Measurements from ENCODE around the gene BLCAP. TPM values are rescaled to one million over a fixed set of nuclear protein-coding genes. Genes with fewer than 3 reads are reported as not detected.

The BLCAP gene
- total and polyA plus RNA-seq, 2 experiments from 2014 or later: 62.2 to 64.8 TPM

DNA sequence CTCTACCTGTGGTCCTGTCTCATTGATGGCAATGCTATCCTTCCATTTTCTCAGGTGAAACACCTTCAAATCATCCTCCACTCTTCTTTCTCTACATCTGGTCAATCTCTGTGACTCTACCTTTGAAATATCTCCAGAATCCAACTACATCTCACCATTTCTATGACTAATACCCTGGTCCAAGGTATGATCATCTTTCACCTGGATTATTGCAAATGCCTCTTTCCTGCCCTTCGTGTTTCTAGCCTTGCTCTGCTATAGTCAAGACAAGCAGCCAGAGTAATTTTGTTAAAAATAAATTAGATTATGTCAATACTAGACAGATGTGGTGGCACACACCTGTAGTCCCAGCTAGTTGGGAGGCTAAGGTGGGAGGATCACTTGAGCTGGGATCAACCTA is 17.8 kb upstream of the BLCAP start:
- Mint-ChIP-seq H3K27me3 (ENCODE audit: insufficient read depth, low read depth, poor library complexity) (peaks cover 7% of the 10 kb centered on the region), H3K4me1 (peaks cover 6% of the 10 kb centered on the region; the same call in 2 of the 3 replicates), H3K9me3 (no peaks in the 10 kb centered on the region), H3K27ac (no peak overlapping the region), H3K36me3 (ENCODE audit: low read depth) (peaks cover 5% of the 10 kb centered on the region; the same call in 1 of the 3 replicates), H3K4me3 (no peak overlapping the region)
- DNase-seq (ENCODE audit: low spot score) (no peak), ATAC-seq (no peak)
- Histone ChIP-seq H3K4me2 (no peak overlapping the region), H3K9me2 (ENCODE audit: insufficient read depth) (no peaks in the 10 kb centered on the region), H3K27me3 (ENCODE audit: insufficient read depth) (no peaks in the 10 kb centered on the region), H3K4me1 (ENCODE audit: insufficient read depth) (peaks cover 9% of the 10 kb centered on the region), H3K4me3 (no peak overlapping the region), H3F3A (replicated peaks; ENCODE audit: low read depth) (no peaks in the 10 kb centered on the region), H4K20me1 (replicated peaks; ENCODE audit: insufficient read depth) (no peaks in the 10 kb centered on the region), H2AFZ (no peak overlapping the region), H3K79me2 (replicated peaks; ENCODE audit: insufficient read depth) (no peaks in the 10 kb centered on the region), H3K27ac (ENCODE audit: low read depth) (no peak overlapping the region), H3K36me3 (ENCODE audit: insufficient read depth) (no peaks in the 10 kb centered on the region)
- TF ChIP-seq ZNF331 (CRISPR knock-in tag; IDR thresholded peaks at IDR 0.05; ENCODE audit: low read depth): no peak
- TF ChIP-seq ZNF462 (CRISPR knock-in tag; IDR thresholded peaks at IDR 0.05): no peak
- TF ChIP-seq JUNB (IDR thresholded peaks at IDR 0.05; ENCODE audit: unreplicated experiment): no peak
- no peak for TF ChIP-seq NANOG (IDR thresholded peaks at IDR 0.05; ENCODE audit: borderline replicate concordance)
- no peak for TF ChIP-seq EZH2 (IDR thresholded peaks at IDR 0.05; ENCODE audit: low read depth, unreplicated experiment)
- TF ChIP-seq, protein P1, sequence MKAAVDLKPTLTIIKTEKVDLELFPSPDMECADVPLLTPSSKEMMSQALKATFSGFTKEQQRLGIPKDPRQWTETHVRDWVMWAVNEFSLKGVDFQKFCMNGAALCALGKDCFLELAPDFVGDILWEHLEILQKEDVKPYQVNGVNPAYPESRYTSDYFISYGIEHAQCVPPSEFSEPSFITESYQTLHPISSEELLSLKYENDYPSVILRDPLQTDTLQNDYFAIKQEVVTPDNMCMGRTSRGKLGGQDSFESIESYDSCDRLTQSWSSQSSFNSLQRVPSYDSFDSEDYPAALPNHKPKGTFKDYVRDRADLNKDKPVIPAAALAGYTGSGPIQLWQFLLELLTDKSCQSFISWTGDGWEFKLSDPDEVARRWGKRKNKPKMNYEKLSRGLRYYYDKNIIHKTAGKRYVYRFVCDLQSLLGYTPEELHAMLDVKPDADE (IDR thresholded peaks at IDR 0.05): no peak
- TF ChIP-seq STAT1 (IDR thresholded peaks at IDR 0.05; ENCODE audit: unreplicated experiment): no peak
- TF ChIP-seq REST (IDR thresholded peaks at IDR 0.05; ENCODE audit: unreplicated experiment): no peak
- TF ChIP-seq, protein P2, sequence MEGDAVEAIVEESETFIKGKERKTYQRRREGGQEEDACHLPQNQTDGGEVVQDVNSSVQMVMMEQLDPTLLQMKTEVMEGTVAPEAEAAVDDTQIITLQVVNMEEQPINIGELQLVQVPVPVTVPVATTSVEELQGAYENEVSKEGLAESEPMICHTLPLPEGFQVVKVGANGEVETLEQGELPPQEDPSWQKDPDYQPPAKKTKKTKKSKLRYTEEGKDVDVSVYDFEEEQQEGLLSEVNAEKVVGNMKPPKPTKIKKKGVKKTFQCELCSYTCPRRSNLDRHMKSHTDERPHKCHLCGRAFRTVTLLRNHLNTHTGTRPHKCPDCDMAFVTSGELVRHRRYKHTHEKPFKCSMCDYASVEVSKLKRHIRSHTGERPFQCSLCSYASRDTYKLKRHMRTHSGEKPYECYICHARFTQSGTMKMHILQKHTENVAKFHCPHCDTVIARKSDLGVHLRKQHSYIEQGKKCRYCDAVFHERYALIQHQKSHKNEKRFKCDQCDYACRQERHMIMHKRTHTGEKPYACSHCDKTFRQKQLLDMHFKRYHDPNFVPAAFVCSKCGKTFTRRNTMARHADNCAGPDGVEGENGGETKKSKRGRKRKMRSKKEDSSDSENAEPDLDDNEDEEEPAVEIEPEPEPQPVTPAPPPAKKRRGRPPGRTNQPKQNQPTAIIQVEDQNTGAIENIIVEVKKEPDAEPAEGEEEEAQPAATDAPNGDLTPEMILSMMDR (conservative IDR thresholded peaks at IDR 0.05; ENCODE audit: low read depth in 2 of 2): no peak
- TF ChIP-seq ZNF114 (CRISPR knock-in tag; IDR thresholded peaks at IDR 0.05): no peak
- no peak for TF ChIP-seq POLR2AphosphoS5 (IDR thresholded peaks at IDR 0.05; ENCODE audit: low read depth)
- no peak for TF ChIP-seq CREB1 (CRISPR knock-in tag; IDR thresholded peaks at IDR 0.05; ENCODE audit: low read depth)
- no peak for TF ChIP-seq EZH2phosphoT487 (IDR thresholded peaks at IDR 0.05; ENCODE audit: unreplicated experiment)

All from GM23338 (cell line).